Measurements from ENCODE around the gene TUBB4B.
A peak's percentile ranks its signal among the peaks of the same experiment; 100 is the strongest.
"Not testable (repeated sequence)": the region's sequence is repeated elsewhere in the genome, so short reads cannot be mapped to it uniquely, and the experiment has no call there.

TUBB4B gene

DNA sequence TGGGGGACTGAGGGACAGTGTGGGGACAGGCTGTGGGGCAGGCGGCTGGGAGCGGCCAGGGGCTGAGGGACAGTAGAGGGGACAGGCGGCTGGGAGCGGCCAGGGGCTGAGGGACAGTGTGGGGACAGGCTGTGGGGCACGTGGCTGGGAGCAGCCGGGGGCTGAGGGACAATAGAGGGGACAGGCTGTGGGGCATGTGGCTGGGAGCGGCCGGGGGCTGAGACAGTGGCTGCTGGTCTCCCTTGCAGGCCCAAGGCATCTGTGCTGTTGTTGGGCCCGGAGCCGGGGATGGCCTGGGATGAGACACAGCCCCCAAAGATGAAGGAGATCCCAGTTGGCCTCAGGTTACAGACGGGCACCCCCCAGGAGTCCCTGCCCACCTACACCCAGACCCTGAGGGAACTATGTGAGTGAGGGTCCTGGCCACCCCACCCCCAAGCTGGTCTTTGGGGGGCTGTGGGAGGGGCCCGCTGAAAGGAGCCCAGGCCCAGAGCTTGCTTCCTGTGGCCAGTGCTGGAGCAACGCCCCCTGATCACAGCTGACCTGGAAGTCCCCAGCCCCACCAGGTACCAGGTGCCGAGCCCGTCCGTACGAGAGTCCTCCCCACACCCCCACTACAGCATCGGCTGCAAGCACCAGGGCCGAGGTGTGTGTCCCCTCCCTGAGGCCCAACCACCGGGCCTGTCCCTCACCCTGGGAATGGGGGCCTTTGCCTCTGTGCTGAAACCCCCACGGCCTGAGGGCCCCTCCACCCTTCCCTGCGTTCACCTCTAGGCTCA, 10.6 kb downstream of the TUBB4B start:
- DNase-seq (ENCODE audit: low read depth), result no peak

DNA sequence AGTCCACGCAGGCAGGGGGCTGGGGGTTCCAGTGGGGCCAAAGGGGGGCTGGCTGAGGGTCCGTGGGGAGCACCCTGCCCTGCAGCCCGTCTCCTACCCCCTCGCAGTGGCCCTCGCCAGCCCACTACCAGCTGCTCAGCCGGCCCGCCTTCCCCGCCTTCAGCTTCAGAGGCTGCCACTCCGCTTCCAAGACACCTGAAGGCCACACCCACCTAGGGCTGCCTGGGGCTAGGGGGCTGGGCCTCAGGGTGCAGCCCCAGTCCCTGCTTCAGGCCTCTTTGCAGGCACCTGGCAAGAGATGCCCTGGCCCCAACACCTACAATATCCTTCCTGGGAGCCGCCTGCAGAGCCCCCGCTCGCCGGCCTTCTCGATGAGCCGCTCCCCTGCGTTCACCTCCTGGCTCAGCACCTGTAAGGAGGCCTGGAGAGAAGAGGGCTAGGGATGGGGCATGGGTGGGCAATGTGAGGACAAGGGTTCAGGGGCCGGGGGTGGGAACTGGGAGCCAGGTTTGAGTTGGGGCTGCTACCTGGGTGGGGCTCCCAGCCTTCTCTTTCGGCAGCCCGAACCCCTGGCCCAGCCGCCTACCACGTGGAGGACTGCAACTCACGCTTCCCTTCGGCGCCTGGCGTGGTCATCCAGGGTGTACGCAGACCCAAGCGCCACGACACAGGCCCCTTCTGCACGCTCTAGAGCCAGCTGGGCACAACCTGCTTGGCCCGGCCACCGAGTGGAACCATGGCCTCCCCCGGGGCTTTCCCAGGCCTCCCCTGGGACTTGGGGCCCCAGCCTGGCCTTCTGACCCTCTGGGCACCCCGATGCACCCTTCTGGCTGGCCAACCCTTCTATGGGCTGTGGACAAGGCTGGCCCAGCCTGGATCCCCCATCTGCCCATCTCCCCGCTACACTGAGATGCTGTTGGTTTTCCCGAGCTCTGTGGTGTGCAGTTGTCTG, 11.7 kb downstream of the TUBB4B start:
- DNase-seq (ENCODE audit: low read depth), result no peak

DNA sequence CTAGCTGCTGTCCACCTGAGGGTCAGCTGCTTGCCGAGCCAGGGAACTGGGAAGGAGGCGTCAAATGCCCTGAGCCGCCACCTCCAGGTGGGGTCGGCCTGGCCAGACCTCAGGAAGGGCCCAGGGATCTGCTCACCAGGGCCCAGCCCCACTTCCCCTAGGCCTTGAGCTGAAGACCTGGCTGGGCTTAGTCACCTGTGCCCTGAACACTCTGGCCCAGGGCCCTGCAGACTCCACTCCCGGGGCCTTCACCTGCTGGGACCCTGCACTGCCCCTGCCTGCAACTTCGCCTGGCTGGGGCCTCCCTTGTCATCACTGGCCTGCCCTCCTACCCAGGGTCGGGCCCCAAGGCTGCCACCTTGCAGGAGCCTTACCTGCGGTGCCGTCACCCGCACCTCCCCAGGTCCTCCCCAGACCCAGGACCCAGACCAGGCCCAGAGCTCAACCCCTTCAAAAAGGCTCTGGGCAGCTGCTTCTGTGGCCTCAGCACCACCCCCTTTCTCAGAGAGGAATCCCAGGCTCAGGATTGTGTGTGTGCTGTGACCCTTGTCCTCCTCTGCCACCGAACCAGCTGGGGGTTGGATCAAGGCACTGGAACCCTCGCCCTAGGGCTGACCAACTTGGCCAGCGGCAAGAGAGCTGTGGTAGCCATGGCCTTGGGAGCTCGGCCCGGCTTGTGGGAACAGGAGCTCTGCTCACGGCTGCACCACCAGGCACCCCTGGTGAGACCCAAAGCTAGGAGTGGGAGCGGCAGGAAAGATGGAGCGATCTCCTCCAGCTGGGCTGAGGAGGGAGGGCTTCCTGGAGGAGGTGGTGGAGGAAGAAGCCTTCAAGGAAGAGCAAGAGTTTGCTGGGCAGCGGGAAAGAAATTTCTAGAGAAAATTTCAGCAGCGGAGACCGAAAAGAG, 12.9 kb downstream of the TUBB4B start:
- no peak for DNase-seq (ENCODE audit: low read depth)

DNA sequence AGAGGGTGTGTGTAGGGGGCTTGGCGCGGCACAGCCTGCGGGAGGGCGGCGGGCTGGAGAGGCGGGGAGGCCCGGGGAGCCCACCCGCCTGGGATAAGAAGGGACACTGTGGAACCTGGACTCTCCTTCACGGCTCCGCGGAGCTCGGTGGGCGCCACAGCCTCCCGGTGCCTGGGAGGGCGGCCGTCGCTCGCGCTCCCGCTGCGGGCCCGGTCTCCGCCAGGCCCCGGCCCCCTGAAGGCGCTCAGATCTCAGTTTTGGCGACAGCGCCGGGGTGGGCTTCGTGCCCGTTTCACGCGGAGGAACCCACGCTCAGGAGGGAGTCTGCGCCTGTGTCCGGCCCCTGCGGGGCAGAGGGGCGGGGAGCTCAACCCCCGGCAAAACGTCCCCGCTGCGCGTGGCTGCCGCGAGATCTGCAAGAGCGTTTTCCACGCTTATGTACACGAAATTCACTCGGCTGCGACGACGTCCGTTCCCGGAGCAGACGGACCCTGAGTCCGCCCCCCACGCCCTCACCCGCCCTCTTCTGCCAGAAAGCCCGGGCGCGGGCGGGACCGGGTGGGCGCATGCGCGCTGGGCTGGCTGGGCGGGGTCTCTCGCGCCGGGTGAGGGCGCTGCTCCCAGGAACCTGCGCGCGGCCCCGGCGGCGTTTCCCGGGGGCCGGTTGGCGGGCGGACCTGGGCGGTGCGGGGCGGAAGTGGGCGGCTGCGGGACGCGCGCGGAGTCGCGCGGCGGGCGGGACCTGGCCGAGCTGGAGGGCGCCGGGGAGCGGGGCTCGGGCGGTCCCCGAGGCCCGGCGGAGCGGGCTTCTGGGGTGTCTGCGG, 13.7 kb downstream of the TUBB4B start, which contains the start of gene NELFB:
Gene NELFB (plus strand): TSS at position 704 of the 824 bp plus-strand sequence.
- peak; percentile 95 for DNase-seq (ENCODE audit: low read depth)

DNA sequence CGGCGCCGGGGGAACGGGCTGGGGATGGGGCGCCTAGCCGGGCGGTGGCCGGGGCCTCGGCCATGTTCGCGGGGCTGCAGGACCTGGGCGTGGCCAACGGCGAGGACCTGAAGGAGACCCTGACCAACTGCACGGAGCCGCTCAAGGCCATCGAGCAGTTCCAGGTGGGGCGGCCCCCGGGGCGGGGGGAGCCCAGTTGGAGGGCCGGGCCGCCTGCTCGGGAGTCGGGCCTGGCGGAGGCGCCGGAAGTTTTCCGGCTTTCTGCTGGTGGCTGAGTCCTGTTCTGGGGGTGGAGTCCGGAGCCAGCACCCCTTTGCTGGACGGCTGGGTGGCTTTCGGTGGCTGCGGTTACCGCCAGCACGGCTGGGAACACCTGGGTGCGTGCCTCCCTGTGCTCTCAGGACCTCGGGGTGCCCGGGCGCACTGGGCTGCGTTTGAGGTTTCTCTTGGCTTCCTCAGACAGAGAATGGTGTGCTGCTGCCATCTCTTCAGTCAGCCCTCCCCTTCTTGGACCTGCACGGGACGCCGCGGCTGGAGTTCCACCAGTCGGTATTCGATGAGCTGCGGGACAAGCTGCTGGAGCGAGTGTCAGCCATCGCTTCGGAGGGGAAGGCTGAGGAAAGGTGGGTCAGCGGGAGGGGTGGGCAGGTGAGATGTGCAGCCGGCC, 14.5 kb downstream of the TUBB4B start:
- DNase-seq (ENCODE audit: low read depth), result no peak

DNA sequence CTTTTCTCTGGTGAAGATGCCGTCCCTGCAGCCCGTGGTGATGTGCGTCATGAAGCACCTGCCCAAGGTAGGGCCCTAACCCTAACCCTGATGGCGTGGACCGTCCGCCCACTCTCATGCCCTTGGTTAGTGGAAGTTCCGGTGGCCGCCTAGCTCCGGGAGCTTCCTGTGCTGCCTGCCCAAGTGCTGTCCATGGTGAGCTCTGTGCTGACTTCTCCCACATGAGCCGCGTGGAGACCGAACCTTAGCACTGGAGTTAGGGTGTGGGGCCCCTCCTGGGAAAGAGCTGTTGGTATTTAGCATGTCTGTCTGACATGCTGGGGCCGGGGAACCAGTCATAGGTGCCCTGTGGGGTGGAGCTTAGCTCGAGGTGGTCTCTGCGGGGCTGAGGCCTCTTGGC, 15.3 kb downstream of the TUBB4B start:
- no peak for DNase-seq (ENCODE audit: low read depth)

DNA sequence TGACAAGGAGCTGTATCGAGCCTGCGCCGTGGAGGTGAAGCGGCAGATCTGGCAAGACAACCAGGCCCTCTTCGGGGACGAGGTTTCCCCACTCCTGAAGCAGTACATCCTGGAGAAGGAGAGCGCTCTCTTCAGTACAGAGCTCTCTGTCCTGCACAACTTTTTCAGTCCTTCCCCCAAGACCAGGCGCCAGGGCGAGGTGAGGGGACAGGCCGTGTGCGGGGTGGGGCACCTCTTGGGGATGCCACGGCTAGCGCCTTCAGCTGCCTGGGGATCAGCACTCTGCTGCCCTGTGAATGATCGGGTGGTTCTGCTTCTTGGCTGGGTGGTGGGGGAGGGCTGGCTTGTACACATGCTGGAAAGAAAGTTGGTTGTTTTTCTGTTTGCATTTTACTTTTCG, 15.8 kb downstream of the TUBB4B start:
- no peak for DNase-seq (ENCODE audit: low read depth)

DNA sequence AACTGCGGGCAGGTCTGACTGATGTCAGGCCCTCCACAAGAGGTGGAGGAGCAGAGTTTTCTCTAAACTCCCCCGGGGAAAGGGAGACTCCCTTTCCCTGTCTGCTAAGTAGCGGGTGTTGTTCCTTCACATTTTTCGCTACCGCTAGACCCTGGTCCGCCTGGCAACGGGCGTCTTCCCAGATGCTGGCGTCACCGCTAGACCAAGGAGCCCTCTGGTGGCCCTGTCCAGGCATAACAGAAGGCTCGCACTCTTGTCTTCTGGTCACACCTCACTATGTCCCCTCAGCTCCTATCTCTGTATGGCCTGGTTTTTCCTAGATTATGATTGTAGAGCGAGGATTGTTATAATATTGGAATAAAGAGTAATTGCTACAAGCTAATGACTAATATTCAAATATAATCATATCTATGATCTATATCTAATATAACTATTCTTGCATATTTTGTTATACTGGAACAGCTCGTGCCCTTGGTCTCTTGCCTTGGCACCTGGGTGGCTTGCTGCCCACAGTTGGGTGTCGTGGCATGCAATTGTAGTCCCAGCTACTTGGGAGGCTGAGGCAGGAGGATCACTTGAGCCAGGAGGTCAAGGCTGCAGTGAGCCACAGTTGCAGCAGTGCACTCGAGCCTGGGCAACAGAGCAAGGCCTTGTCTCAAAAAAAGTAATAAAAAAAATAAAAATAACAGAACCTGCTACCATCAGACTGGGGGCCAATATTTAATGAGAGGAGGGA, 21.3 kb downstream of the TUBB4B start:
- not testable (repeated sequence) for DNase-seq (ENCODE audit: low read depth)

DNA sequence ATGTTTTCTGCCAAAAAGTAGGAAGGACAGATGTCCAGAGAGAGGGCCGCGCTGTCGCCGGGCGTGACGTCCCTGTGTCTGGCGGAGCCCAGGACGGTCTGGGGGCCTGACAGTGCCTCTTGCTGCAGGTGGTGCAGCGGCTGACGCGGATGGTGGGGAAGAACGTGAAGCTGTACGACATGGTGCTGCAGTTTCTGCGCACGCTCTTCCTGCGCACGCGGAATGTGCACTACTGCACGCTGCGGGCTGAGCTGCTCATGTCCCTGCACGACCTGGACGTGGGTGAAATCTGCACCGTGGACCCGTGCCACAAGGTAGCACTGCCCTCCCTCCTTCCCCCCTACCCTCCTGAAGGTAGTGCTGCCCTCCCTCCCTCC, 21.8 kb downstream of the TUBB4B start:
- DNase-seq (ENCODE audit: low read depth), result no peak

DNA sequence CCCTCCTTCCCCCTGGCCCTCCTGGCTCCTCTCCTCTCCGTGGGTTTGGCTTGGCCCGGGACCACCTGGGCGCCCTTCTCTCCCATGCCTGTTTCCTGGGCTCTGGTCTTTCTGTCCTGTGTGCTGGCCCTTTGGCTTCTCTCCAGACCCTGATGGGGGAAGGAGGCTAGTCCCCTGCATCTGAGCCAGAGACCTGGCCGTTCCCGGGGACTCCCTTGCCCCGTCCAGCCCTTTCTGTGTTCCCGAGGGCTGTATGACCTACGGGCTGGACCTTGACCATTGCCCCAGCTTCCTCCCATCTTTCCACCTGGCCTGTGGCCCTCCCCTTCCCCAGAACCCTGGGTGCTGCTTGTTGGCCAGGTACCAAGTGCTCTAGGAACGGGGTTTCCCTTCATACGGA, 22.4 kb downstream of the TUBB4B start:
- DNase-seq (ENCODE audit: low read depth), result no peak

DNA sequence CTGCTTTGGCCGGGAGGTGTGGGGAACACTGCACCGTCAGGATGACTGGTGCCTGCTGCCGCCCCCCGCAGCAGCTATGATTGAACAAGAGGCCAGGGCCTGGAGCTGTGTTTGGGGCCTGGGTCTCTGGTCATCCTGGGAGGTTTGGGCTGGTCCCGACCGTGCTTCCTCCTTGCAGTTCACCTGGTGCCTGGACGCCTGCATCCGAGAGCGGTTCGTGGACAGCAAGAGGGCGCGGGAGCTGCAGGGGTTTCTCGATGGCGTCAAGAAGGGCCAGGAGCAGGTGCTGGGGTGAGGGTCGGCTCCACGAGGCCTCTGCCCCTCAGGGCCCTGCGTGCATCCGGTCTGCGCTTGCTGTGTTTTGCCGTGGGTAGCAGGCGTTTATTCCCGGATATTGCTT, 23.0 kb downstream of the TUBB4B start:
- no peak for DNase-seq (ENCODE audit: low read depth)

DNA sequence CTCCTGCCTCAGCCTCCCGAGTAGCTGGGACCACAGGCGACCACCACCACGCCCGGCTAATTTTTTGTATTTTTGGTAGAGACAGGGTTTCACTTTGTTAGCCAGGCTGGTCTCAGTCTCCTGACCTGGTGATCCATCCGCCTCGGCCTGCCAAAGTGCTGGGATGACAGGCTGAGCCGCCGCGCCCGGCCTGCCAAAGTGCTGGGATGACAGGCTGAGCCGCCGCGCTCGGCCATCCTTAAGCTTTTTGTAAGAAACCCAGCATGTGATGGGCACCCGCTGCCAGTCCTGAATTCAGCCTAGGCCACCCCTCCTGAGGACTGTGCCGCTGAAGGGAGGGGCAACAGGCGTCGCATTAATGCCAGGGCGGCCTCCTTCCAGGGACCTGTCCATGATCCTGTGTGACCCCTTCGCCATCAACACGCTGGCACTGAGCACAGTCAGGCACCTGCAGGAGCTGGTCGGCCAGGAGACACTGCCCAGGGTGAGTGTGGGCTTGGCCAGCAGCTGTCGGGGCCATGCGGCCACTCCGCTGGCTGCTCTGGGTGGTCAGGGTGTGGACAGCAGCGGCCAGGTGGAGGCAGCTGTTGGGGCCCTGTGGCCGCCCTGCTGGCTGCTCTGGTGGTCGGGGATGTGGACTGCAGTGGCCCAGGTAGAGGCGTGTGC, 24.5 kb downstream of the TUBB4B start:
- DNase-seq (ENCODE audit: low read depth), result no peak

DNA sequence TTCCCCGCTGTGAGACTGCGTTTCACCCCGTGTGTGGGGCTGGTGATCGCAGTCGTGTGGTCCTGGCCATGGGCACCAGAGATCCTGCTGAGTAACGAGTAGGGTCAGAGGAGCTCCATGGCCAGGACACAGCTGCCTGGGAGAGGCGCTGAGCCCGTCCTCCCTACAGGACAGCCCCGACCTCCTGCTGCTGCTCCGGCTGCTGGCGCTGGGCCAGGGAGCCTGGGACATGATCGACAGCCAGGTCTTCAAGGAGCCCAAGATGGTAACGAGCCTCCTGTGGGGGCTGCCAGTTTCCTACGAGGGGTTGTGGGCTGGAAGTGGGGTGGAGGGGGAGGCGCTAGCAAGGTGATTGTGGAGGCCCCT, 25.1 kb downstream of the TUBB4B start:
- DNase-seq (ENCODE audit: low read depth), result no peak

DNA sequence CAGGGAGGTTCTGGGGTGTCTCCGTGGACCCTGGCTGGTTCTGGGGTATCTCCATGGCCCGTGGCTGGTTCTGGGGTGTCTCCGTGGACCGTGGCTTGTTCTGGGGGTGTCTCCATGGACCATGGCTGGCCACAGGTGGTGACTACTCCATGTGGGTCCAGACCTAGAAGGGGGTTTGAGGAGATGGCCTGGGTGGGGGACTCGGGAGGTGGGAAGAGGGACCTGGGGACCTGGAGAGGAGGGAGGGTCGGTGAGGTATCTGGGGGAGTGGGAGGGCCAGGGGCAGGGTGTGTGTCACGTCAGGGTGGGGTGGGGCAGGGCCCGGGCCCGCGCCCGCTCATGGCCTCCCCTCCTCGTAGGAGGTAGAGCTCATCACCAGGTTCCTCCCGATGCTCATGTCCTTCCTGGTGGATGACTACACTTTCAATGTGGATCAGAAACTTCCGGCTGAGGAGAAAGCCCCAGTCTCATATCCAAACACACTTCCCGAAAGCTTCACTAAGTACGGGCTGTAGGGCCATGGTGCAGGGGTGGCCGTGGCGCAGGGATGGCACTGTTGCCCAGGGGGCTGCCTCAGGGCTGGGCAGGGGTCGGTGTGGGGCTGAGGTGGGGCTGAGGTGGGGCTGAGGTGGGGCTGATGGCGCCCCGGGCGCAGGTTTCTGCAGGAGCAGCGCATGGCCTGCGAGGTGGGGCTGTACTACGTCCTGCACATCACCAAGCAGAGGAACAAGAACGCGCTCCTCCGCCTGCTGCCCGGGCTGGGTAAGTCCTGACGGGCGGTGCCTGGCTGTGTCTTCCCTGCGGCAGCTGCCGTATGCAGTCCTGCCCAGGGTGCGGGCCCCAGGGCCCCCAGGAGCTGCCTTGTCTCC, 25.7 kb downstream of the TUBB4B start:
- no peak for DNase-seq (ENCODE audit: low read depth)

DNA sequence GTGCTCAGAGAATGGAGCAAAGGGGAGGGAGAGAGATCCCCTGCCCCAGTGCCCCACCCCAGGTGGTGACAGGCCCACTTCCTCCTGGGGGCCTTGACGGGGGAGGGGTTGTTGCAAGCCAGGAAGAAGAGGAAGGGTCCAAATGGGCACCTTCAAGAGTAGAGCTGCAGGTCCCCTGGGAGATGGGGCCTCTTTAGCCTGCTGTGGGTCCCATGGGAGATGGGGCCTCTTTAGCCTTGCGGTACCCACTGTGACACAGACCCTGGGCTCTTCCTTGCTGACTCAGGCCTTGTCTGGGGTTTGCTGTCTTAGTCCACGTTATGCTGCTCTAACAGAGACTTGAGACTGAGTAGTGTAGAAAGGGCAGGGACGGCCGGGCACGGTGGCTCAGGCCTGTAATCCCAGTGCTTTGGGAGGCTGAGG, 26.9 kb downstream of the TUBB4B start:
- no peak for DNase-seq (ENCODE audit: low read depth)

DNA sequence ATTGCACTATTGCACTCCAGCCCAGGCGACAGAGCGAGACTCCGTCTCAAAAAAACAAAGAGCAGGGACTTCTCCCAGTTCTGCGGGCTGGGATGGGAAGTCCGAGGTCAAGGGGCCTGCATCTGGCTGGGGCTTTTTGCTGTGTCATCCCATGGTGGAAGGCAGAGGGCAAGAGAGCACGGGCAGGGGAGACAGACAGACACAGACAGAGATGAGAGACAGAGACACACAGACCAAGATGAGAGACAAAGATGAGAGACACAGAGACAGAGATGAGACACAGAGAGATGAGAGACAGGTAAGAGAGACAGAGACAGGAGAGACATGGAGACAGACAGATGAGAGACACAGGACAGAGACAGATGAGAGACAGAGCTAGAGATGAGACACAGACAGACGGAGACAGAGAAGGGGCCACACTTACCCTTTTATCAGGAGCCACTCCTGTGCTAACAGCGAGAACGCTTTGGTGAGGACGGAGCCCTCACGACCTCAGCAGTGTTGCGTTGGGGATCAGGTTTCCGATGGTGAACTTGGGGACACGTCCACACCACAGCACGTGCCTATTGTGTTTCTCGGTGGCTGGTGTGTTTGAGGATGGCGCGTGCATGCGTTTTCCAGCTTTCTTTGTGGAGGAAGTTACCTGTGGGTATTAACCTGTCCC, 27.6 kb downstream of the TUBB4B start:
- no peak for DNase-seq (ENCODE audit: low read depth)

DNA sequence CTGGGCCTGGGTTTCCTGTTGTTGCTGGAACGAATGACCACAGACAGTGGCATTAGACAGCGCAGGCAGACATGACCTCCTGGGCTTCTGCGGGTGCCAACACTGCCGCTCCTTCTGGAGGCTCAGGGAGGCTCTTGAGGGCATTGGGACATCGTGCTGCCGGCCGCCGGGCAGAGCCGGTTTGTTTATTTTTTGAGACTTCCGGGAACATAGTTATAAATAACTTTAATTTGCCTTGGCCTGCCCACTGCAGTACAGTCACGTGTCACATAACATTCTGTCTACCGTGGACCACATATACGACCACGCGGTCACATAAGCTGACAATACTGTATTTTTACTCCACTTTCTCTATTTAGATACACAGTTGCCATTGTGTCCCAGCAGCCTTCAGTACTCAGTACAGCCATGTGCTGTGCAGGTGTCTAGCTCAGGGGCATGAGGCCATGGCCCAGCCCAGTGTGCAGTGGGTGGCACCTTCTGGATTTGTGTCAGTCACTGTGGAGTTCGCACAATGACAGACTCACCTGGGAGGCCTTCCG, 28.2 kb downstream of the TUBB4B start:
- no peak for DNase-seq (ENCODE audit: low read depth)
